Epithelial cell of esophagus (primary cell): ENCODE measurements around the gene POU3F2.

Experiments used
- DNase-seq: peaks from one replicate; pipeline ENCODE4 v3.0.0; 2010; ENCODE audit warnings: low read depth
- H3K4me3 ChIP-seq: 2 replicates; pipeline ENCODE4 v1.5.1; 2011; ENCODE audit warnings: mild to moderate bottlenecking, low read length, control low read depth
- TF ChIP-seq, protein P1 (sequence below): IDR thresholded peaks from 2 replicates; pipeline ENCODE4 v1.5.1; 2011; ENCODE audit warnings: low read depth, mild to moderate bottlenecking, low read length, control low read depth, inconsistent platforms; ENCODE audit not compliant: insufficient read depth; ENCODE audit errors: missing control alignments

POU3F2 gene

GRCh38 chr6:98845211-98846020, 11.0 kb downstream of the POU3F2 start:
- peak; percentile 80 for DNase-seq
- no peak overlapping the region for H3K4me3 ChIP-seq
- TF ChIP-seq, protein P1, sequence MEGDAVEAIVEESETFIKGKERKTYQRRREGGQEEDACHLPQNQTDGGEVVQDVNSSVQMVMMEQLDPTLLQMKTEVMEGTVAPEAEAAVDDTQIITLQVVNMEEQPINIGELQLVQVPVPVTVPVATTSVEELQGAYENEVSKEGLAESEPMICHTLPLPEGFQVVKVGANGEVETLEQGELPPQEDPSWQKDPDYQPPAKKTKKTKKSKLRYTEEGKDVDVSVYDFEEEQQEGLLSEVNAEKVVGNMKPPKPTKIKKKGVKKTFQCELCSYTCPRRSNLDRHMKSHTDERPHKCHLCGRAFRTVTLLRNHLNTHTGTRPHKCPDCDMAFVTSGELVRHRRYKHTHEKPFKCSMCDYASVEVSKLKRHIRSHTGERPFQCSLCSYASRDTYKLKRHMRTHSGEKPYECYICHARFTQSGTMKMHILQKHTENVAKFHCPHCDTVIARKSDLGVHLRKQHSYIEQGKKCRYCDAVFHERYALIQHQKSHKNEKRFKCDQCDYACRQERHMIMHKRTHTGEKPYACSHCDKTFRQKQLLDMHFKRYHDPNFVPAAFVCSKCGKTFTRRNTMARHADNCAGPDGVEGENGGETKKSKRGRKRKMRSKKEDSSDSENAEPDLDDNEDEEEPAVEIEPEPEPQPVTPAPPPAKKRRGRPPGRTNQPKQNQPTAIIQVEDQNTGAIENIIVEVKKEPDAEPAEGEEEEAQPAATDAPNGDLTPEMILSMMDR, result peak; percentile 89

- no peak overlapping the region for H3K4me3 ChIP-seq
- DNase-seq, result no peak
- TF ChIP-seq, protein P1, result no peak
Observed at GRCh38 chr6:98846021-98846380, 11.6 kb downstream of the POU3F2 start.

GRCh38 chr6:98847416-98847778, 13.0 kb downstream of the POU3F2 start:
- TF ChIP-seq, protein P1, result no peak
- no peak for DNase-seq
- H3K4me3 ChIP-seq, result no peak overlapping the region

- TF ChIP-seq, protein P1, result no peak
- no peak for DNase-seq
- no peak overlapping the region for H3K4me3 ChIP-seq
Observed at GRCh38 chr6:98847779-98848538, 13.6 kb downstream of the POU3F2 start.

DNA sequence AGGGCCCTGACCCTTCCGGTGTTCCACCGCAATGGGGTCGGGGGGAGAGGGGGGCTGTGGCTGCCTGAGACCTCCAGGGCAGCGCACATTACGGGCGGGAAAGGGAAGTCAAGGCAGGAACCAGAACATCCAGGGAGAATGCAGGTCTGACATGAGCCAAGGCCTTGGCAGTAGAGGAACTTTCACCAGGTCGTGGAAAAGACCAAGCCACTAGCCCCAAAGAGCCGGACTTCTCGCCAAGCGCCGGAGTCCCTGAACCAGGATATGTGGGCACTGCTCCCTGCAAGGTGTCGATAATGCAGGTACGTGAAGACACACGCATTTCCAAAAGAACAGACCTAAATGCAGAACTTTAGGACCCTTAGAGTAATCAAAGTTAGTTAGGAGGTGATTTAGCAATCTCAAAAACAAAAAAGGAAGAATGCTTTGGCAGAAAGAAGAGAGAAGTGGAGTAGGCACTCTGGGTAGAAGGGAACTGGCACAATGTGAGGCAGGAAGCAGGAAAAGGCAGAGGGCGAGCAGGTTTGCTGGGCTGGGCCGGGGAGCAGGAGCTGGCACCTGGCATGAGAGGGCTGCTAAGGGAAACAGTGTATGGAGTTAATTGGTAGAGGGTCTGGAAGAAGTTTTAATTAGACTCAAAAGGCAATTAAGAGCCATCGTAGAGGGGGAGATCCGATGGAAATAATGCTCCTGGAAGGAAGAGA, 14.3 kb downstream of the POU3F2 start:
- no peak overlapping the region for H3K4me3 ChIP-seq
- DNase-seq, result no peak
- TF ChIP-seq, protein P1, result no peak

DNA sequence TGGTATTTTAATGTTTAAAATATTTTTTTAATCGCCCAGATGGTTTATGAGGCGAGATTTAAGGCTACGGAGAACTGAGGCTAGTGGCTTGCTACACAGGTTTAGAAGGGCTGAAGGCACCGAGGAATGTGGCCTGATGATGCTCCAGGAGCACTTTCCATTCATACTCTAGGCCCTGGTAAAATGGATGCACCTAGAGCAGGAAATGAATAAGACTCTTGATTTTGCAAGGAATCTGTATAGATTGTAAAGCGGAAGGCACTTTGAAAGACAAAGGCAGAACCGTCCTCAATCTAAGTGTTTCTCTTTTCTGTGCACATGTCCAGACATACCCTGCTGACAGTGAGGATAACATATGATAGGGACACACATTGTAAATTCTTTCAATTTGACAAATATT, 30.1 kb downstream of the POU3F2 start:
- TF ChIP-seq, protein P1, result no peak
- DNase-seq, result no peak

More for the DNA sequence above, 30.1 kb downstream of the POU3F2 start:
- no peak overlapping the region for H3K4me3 ChIP-seq
